Measurements from ENCODE around the gene HTR4.
"Not testable (repeated sequence)": the region's sequence is repeated elsewhere in the genome, so short reads cannot be mapped to it uniquely, and the experiment has no call there.

HTR4 gene

GRCh38 chr5:148653836-148654781 is at the start of gene HTR4:
Gene HTR4, minus strand, starts transcription at chr5:148654527. Its CDS starts 17,513 bp downstream, at chr5:148637014.
- DNase-seq (ENCODE audit: low spot score), result no peak

- no peak for DNase-seq (ENCODE audit: low spot score)
These were observed 47.8 kb upstream of the HTR4 start for GRCh38 chr5:148702019-148702596.

GRCh38 chr5:148699028-148699427 is 44.7 kb upstream of the HTR4 start:
- no peak for DNase-seq (ENCODE audit: low spot score)

GRCh38 chr5:148697809-148698196 is 43.5 kb upstream of the HTR4 start:
- DNase-seq (ENCODE audit: low spot score), result no peak

GRCh38 chr5:148697180-148697808 is 43.0 kb upstream of the HTR4 start:
- peak; percentile 74 for DNase-seq (ENCODE audit: low spot score)

- no peak for DNase-seq (ENCODE audit: low spot score)
These were observed 42.1 kb upstream of the HTR4 start for GRCh38 chr5:148696187-148697036.

- DNase-seq (ENCODE audit: low spot score), result no peak
These were observed 36.6 kb upstream of the HTR4 start for GRCh38 chr5:148690945-148691344.

GRCh38 chr5:148688787-148689186 is 34.5 kb upstream of the HTR4 start:
- no peak for DNase-seq (ENCODE audit: low spot score)

GRCh38 chr5:148687871-148688270 is 33.5 kb upstream of the HTR4 start:
- no peak for DNase-seq (ENCODE audit: low spot score)

GRCh38 chr5:148687427-148687826 is 33.1 kb upstream of the HTR4 start:
- no peak for DNase-seq (ENCODE audit: low spot score)

- DNase-seq (ENCODE audit: low spot score), result no peak
These were observed 32.3 kb upstream of the HTR4 start for GRCh38 chr5:148686660-148687059.

- DNase-seq (ENCODE audit: low spot score), result no peak
These were observed 31.3 kb upstream of the HTR4 start for GRCh38 chr5:148685520-148686134.

- no peak for DNase-seq (ENCODE audit: low spot score)
These were observed 30.2 kb upstream of the HTR4 start for GRCh38 chr5:148684528-148684927.

- no peak for DNase-seq (ENCODE audit: low spot score)
These were observed 29.3 kb upstream of the HTR4 start for GRCh38 chr5:148683651-148684050.

GRCh38 chr5:148682058-148683026 is 28.0 kb upstream of the HTR4 start:
- DNase-seq (ENCODE audit: low spot score), result no peak

- no peak for DNase-seq (ENCODE audit: low spot score)
These were observed 27.1 kb upstream of the HTR4 start for GRCh38 chr5:148681157-148682057.

- not testable (repeated sequence) for DNase-seq (ENCODE audit: low spot score)
These were observed 19.4 kb upstream of the HTR4 start for GRCh38 chr5:148673704-148674103.

- no peak for DNase-seq (ENCODE audit: low spot score)
These were observed 12.0 kb upstream of the HTR4 start for GRCh38 chr5:148666353-148666752.

- DNase-seq (ENCODE audit: low spot score), result no peak
These were observed 11.1 kb upstream of the HTR4 start for GRCh38 chr5:148665431-148665830.

All from AG08395 (cell line).